Measurements from ENCODE around the gene LRMDA.
"Not testable (repeated sequence)": the region's sequence is repeated elsewhere in the genome, so short reads cannot be mapped to it uniquely, and the experiment has no call there.

LRMDA gene

DNA sequence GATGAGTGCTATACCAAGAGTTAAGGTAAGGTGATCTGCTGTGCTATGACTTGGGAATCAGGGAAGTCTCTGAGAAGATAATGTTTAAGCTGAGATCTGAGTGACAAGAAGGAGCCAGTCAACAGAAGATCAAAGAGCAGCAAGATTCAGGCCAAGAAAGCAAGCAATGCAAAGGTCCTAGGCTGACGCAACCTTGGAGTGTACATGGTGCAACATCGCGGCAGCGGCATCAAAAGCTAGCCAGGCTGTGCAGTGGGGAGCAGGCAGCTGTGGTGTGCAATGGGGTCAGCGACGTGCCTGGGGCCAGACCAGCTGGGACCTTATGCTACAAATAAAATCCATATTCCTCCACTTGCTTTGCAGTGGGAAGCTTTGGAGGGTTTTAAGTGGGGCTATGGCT is 324.1 kb downstream of the LRMDA start:
- no peak for DNase-seq

DNA sequence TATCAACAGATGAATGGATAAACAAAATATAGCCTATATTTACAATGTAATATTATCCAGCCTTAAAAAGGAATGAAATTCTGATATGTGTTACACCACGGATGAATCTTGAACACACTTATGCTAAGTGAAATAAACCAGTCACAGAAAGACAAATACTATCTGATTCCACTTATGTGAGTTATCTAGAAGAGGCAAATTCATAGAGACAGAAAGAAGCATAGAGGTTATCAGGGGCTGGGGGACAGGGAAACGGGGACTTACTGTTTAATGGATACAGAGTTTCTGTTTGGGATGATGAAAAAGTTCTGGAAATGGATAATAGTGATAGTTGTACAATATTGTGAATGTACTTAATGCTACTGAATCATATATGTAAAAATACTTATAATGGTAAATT is 329.9 kb downstream of the LRMDA start:
- DNase-seq: no peak

DNA sequence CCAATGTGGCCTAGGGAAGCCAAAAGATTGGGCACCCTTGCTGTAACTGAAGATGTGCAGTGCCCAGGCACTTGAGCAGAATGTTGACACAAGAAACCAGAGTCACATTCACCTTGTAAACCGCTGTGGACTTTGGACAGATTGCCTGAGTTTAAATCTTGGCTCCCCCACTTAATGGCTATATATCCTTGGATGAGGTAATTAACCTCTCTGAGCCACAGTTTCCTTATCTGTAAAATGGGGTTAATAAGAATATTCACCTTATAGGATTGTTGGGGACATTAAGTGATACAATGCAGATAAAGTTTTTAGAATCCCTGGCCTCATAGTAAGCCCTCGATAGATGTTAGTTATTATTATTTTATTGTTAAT is 331.0 kb downstream of the LRMDA start:
- no peak for DNase-seq

DNA sequence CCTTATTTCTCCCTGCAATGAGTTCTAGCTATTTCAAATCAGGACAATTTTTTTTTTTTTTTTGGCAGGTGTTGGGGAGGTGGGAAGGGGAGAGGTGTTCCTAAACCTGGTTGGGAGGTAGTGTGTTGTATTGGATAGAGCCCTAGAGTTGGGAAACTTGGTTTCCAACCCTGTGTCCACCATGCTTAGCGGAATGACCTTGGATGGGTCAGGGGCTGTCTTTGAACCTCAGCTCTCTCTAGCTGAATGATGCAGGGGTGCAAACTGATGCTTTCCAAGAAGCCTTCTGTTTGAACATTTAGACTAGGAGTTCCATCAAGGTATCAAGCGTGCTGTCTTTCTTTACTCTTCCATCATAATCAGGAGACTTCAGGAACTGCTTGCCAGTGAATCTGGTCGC is 332.2 kb downstream of the LRMDA start:
- no peak for DNase-seq

DNA sequence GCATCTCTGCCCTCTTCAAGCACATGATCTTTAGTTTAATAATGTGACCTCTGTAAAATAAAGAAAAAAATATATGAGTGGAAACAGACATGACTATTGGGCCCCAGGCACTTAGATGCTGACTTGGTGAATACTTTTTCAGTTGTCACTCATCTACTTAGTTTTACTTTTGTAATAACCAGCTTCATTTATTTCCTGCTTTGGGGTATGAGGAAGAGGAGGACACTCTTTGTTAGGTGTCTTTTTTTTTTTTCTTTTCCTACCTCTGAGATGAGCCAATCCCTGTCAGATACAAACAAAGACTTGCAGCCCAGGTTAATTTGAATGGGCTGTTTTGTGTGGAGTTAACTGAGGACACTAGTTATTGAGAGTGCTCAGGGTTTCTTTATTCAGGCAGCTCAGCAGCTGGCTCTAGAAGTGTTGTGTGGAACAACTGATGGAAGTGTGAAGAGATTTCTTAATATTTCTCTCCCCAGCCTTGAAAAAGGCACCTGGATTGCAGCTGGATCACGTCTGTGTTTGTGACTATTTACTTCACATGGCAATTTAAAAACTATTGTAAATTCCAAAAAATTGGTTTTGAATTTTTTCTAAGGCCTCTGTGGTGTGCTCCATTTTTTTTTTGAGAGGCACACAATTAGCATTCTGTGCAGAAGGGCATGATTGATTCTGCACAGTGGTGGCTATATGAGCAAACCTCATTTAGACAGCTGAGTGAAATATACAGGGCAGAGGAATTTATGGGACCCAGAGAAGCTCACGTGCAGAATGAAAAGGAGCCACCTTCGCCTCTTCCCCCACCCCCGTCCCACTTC is 333.8 kb downstream of the LRMDA start:
- DNase-seq: no peak

DNA sequence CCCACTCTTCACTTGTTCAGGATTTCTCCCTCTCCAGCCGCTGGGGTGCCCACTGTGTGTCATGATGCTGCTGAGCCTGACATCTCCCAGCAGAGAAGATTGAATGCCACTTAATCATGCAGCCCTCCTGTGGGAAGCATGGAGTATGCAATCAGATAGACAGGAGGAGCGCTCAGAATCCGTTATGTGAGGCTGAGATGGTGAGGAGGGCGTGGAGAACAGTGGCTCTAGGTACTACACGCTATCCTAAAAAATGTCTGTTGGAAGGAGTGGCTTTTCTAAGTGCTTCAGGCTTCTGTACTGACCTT is 334.3 kb downstream of the LRMDA start:
- no peak for DNase-seq

DNA sequence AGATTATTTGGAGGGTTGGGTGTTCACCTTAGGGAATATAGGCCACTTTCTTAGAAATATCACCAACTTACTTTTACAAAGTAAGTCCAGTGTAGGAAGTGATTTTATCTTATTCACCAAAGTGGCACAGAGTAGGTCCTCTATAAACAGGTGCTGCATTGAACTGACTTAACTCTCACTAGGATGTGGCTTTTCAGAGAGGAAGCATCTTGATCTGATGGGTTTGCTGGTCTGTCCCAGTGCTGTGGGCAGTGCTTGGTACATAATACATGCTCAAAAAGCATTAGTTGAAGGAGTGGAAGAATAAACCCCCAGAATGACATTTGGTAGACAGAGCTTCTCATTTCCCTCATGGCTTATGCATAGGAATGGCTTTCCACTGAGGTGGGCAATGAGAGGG is 334.7 kb downstream of the LRMDA start:
- no peak for DNase-seq

DNA sequence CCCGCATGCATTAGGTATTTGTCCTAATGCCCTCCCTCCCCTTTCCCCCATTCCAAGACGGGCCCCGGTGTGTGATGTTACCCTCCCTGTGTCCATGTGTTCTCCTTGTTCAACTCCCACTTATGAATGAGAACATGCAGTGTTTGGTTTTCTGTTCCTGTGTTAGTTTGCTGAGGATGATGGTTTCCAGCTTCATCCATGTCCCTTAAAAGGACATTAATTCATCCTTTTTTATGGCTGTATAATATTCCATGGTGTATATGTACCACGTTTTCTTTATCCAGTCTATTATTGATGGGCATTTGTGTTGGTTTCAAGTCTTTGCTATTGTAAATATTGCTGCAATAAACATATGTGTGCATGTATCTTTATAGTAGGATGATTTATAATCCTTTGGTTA is 335.3 kb downstream of the LRMDA start:
- not testable (repeated sequence) for DNase-seq

DNA sequence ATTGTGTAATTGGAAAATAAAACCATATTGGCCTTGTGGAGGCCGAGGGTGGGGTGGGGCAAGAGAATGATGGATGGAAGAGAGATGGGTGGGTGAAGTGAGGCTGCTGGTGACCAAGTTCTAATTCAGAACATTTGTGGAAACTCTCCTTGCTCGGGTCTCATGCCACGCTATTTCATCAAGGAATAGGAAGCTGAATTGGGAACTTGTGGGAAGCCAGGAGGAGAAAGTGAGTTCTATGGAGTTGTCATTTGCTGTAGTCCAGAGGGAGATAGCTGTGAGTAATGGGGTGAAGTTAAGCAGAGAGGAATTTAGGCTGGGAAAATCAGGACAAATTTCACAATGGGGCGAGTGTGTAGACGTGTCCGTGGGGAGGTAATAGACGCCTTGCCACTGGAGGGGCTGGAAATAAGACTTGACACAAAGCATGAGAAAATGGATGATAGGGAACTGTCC is 339.2 kb downstream of the LRMDA start:
- DNase-seq: peak; percentile 63

DNA sequence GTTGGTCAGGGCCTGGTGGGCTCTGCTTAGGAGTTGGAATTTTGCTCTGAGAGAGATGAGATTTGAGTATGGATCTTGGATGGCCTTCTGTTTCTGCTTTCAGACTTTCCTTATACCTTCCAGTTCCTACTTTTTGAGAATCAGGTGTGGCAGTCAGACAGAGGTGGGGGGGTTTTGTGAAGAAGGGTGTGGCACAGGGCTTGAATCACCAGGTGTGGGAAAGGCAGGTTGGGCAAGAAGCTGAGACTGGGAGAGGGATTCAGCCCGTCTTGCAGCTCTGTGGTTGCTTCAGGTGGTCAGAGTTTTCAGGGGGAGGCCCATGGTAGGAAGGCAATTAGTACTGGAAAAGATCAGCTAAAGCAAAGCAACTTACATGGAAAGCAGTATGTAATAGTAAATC is 340.2 kb downstream of the LRMDA start:
- no peak for DNase-seq

DNA sequence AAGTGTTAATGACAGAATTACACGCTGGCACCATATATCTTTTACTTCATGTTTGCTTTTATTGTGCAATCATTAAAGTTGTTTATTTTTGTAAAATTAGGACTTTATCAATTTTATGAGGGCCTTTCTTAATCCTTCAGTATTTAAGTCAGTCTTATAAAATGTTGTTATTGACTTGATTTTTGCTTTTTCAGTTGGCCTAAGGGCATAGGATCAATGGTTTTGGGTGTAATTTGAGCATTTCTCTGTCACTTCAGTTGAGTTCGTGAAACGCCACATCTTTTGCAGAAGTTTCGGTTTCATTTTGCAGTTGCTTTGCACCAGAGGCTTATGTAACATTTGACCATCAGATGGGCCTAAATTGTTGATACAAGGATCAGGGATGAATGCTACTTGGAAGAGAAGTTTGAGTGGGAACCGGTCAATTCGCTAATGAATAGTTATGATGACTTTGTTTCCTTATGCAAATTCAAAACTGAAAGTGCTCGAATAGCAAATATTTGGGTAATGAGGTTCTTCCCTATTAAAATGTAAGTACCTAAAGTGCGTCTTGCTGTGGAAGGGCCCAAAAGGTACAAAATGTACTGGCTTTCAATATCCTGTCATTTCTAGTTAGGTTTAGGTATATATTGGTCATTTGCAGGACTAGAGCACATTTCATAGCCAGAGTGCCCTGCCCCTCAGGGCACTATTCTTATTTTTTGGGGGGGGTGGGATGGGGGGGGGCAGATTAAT is 340.9 kb downstream of the LRMDA start:
- no peak for DNase-seq

DNA sequence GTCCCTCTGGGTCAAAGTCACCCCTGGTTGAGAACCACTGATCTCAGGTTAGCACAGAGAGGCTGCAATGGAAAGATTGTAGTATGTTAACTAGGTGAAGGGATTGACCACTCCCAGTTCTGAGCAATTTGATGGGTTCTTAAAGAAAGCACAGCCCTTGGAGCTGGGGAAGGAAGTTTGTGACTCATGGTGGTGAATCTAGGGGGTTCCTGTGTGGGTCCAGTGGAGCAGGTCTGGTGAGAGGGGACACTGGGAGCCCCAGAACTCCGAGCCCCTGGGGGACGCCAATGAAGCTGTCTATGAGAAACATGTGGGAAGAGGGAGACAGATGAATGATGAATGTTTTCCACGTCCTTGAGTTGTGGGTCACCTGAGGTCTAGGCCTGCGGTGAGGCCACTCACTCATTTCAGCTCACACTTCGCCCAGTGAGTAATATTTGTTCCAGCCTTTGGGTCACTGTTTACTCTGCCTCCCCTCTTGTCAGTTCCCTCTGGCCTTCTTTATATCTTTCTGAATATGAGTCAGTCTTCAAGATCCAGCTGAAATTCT is 341.9 kb downstream of the LRMDA start:
- peak; percentile 49 for DNase-seq

DNA sequence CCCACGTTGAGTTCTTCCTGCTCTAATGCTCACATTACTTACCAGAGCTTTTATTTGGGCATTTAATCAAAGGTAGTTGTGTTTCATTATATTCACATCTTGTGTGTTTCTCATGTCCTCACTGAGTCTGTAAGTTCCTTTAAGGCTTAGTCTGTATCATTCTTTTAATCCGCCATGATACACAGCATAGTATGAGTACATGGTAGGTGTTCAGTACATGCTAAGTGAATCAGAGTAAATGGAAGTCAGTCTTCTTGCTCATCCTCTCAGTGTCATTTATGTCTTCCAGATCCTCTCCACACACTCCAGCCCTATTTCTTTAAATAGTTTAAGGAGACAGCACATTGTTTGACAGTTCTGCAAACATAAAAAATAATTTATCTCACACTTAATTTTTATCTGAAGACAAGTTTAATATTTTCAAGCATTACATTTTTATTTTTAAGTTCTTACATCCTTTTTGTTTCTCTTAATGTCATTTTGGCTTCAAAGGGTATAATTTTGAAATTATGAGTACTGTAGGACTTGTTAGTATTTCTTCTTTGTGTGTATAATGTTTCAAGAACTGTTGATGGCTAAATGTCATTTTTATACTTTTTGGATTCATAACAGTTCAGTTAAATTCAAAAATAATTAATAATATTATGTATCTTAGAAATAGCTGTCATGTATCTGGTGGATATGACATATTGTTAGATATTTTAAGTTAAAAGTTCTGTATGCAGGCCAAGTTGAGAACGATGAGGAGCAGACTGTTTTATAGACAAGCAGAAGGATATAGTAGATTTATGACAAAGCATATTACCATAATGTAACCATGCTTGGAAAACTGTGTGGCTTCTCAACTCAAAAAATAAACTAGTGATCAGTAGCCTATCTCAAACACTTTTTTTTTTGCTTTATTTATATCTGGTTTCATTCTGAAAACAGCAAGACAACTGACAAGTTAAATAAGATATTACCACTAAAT is 342.7 kb downstream of the LRMDA start:
- DNase-seq: no peak

DNA sequence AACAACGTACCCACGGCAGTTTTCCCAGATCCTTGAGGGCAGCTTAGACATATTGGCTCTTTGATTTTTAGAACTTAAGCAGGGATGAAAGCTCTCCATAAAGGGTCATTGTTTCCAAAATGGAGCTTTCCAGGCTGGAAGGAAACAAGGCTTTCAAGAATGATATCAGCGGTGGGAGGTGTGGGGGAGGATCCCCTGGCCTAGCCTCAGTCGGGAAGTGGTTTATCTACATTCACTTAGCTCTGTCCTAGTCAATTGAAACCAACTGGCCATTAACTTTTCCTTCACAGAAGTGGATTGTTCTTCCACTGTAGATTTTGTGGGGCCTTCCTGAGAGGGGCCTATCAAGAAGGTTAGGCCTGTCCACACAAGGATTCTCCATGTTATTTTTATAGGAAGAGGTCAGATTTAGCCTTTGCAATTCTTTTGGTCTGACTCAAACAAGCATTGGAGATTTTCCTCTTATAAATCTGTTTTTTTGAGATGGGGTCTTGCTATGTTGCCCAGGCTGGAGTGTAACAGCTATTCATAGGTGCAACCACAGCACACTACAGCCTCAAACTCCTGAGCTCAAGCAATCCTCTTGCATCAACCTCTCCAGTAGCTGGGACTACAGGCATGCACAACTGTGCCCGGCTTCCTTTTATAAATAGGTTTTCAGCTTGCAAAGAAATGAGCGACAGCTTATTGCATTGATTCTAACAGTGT is 343.5 kb downstream of the LRMDA start:
- no peak for DNase-seq

DNA sequence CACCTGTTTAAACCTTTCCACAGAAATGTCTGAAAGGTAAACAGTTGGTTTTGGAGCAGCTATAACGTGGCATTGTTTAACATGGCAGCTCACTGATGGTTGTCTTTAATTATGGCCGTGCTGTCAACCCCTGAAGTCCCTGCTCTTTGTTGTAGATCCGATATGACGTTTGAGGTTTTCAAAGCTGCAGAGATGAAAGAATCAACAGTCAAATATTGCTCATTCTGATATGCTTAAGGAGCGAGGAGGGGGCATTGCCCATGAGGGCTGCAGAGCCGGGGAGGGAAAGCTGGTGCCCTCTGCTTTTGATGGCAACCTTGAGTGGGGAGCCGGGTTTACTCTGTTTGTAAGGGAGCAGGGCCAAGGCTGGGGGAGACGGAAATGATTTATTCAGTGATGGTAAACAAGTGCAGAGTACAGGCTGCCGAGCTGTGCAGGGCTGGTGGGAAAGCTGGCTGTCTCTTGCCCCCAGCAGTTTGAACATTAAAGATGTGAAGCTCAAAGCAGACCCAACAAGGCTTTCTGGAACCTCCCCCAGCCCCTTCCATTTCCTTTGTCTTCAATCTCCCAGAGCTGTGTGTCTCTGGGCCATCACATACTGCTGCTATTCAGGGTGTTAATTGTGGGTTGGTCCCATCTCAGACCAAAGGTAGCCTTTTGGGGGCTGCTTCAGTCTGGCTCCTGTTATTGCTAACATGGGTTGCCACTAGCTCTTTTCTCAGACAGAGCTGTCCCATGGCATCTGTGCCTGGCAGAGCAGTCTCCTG is 345.5 kb downstream of the LRMDA start:
- no peak for DNase-seq

DNA sequence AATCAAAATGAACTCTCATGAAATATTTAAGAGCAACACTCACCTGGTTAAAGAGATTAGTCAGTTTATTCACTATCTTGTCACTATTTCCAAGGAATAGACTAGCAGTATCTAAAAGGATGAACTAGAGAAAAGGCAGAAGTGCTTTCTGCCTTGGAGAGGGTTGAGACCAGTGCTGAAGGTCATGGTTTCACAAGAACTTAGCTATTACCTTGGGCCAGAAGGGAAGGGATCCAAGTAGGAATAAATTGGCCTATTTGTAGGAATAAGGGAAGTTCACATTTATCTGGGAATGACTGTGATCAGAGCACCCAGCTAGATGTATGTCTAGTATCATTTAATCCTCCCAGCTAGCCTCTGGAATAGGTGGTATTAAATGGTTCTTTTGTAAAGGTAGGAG is 347.2 kb downstream of the LRMDA start:
- DNase-seq: no peak

DNA sequence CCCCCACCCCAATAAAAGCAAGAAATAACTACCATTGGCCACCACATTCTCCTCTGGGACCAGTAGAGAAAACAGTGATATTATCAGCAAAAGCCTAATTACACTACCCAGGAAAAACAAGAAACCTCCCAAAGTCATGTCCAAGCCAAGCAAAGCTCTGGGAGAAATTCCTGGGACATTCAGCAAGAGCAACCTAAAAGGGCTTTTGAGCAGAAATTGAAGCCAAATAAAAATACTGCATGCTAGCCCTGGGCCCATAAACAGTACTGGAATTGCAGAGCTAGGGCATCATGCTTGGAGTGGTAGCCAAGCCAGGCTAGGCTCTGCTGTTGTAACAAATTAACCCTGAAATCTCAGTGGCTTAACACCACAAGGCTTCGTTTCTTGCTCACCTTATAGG is 347.9 kb downstream of the LRMDA start:
- DNase-seq: no peak

DNA sequence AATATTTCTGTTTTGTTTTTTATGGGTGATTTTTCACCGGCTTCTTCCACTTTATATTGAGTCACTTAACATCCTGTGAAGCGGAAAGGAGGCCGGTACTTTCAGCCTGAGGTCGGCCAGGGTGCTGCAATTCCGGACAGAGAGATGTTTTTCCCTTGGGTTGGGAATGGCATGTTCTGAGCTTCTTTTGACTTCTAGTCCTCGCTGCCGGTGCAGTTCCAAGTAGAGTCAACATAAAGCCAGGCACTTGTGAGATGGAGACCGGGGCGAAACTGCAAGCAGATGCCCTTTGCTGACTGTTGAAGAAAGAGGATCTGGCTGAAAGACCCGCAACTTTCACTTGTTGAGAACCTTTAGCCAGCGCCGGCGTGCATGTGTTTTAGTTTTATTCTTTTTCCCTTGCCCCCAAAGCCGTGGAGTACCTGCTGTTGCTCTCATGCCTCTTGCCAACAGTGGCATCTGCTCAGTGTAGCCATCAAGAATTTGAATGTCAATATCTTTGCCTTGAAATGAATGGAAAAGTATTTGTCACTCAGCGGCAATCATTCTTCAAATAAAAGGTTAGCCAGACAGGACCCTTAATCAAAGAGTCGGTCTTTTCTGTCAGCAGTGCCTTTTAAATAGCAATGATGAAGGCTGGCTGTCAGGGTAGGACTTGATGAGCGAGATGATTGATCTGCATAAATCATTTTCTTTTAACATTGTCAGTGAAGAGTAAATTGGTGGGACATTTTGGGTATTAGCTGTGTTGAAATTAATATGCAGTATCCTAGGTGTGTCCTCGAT is 351.2 kb downstream of the LRMDA start:
- no peak for DNase-seq

DNA sequence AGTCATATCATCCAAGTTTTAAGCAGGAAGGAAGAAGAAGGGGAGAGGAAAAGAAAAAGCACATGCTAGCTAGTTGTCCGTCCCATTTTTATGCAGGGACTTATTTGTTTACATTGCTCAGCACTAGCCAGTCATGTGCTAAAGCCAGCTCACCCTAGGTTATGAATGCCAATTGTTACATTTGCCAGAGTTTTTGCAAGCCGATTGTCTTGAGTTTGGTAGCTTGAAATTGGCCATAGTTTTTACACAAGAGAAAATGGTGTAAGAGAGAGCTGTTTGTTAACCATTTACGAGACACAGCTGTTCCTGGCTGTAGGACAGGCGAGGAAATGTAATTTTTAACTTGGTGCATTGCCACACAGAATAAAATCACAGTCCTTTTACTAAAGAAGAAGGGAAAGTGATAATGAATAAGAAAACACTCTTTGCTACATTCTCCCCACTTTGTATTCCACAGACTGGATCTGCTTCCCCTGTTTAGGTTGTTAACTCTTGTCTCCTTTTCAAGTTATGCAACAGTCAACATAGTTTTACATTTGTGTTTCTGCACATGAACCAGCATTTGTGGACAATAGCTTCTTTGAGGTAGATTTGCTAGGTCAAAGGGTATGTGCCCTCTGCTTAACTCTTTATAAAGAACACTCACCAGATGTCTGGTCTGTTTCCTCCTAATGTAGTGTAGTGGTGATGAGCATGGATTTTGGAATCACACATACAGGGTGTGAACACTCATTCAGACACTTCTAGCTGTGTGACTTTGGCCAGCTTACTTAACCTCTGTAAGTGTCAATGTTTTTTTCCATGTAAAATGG is 357.2 kb downstream of the LRMDA start:
- no peak for DNase-seq

DNA sequence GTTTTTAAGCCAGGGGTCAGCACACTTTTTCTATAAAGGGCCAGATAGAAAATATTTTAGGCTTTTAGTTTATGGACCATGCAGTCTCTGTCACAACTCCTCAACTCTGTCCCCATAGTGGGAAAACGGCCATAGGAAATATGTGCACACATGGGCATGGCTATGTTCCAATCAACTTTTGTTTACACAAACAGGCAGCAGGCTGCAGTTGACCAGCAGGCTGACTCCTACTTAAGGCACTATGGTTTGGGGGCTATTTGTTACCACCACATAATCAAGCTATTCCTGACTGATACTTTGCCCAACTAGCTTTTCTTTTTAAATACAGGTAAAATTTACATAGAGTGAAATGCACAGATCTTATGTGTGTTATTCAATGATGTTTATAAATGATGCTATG is 362.4 kb downstream of the LRMDA start:
- no peak for DNase-seq

All from fibroblast of skin of abdomen (primary cell).